CD14-positive monocyte (primary cell): ENCODE results near the gene UNKL. TPM values are rescaled to one million over a fixed set of nuclear protein-coding genes. Genes with fewer than 3 reads are reported as not detected.
A peak's percentile ranks its signal among the peaks of the same experiment; 100 is the strongest.

Experiments used
- DNase-seq, 3 donors: peaks; one replicate each; pipeline ENCODE4 v3.0.0-alpha.2; 2011 to 2022
- H2AFZ ChIP-seq: 2 replicates; pipeline ENCODE4 v1.6.0; 2012; ENCODE audit warnings: mild to moderate bottlenecking, low read depth, low read length, inconsistent platforms; ENCODE audit not compliant: insufficient read depth, poor library complexity, severe bottlenecking
- H3K27ac ChIP-seq, 2 donors: 1 replicate in 1 of 2; 2 replicates in 1 of 2; pipeline ENCODE4 v1.5.1; 2012 to 2013; ENCODE audit warnings: low read length in 2 of 2, control low read depth in 1 of 2, inconsistent platforms in 1 of 2, low read depth in 1 of 2, mild to moderate bottlenecking in 1 of 2
- H3K27me3 ChIP-seq, 2 donors: one replicate each; pipeline versions ENCODE4 v1.6.0 to v1.6.1; 2011 to 2013; ENCODE audit warnings: low read length in 2 of 2; ENCODE audit not compliant: control insufficient read depth in 2 of 2, insufficient read depth in 2 of 2
- H3K36me3 ChIP-seq, 2 donors: replicated peaks in 1 of 2; 1 replicate in 1 of 2; 2 replicates in 1 of 2; pipeline versions ENCODE4 v1.5.1 to v1.6.1; 2012 to 2013; ENCODE audit warnings: low read length in 2 of 2, control low read depth in 1 of 2, inconsistent platforms in 1 of 2, mild to moderate bottlenecking in 1 of 2; ENCODE audit not compliant: insufficient read depth in 2 of 2, control insufficient read depth in 1 of 2
- H3K4me1 ChIP-seq, 2 donors: 1 replicate in 1 of 2; 2 replicates in 1 of 2; pipeline versions ENCODE4 v1.5.1 to v1.6.1; 2012 to 2013; ENCODE audit warnings: low read length in 2 of 2, control low read depth in 1 of 2, inconsistent platforms in 1 of 2, mild to moderate bottlenecking in 1 of 2, moderate library complexity in 1 of 2; ENCODE audit not compliant: insufficient read depth in 2 of 2, control insufficient read depth in 1 of 2
- H3K4me2 ChIP-seq: replicated peaks from 2 replicates; pipeline ENCODE3; 2012; ENCODE audit warnings: low read length, moderate library complexity, mild to moderate bottlenecking; ENCODE audit not compliant: poor library complexity, severe bottlenecking; ENCODE audit errors: extremely low read depth
- H3K4me3 ChIP-seq, 3 experiments: fragments of 200-600 bp in 1 of 3; sonication (generic) in 1 of 3; replicated peaks in 1 of 3; 1 replicate in 2 of 3; 2 replicates in 1 of 3; pipeline ENCODE4 v1.5.1; 2011 to 2013; ENCODE audit warnings: low read length in 3 of 3, mild to moderate bottlenecking in 3 of 3, control low read depth in 2 of 3, low read depth in 2 of 3, inconsistent platforms in 1 of 3, moderate library complexity in 1 of 3
- H3K79me2 ChIP-seq: 2 replicates; pipeline ENCODE4 v1.6.0; 2012; ENCODE audit warnings: mild to moderate bottlenecking, control low read depth, inconsistent platforms, low read length, moderate library complexity; ENCODE audit not compliant: insufficient read depth
- H3K9ac ChIP-seq: 2 replicates; pipeline ENCODE4 v1.6.0; 2017; ENCODE audit warnings: low read length, mild to moderate bottlenecking; ENCODE audit not compliant: insufficient read depth, poor library complexity, severe bottlenecking
- H3K9me3 ChIP-seq, 2 donors: replicated peaks in 1 of 2; 1 replicate in 1 of 2; 2 replicates in 1 of 2; pipeline versions ENCODE4 v1.5.1 to v1.6.1; 2012 to 2013; ENCODE audit warnings: low read length in 2 of 2, control low read depth in 1 of 2; ENCODE audit not compliant: control insufficient read depth in 1 of 2, insufficient read depth in 1 of 2
- H4K20me1 ChIP-seq: 2 replicates; pipeline ENCODE4 v1.6.0; 2012; ENCODE audit warnings: mild to moderate bottlenecking, low read length, control low read depth, moderate library complexity; ENCODE audit not compliant: insufficient read depth
- H3K27ac Mint-ChIP-seq, 7 donors: one replicate each; pipeline ENCODE4 v1.8.0; 2020; ENCODE audit warnings: mild to moderate bottlenecking in 7 of 7, mixed read lengths in 7 of 7, moderate library complexity in 6 of 7, inconsistent platforms in 2 of 7
- H3K27me3 Mint-ChIP-seq, 3 donors: one replicate each; pipeline ENCODE4 v1.8.0; 2021 to 2022; ENCODE audit warnings: low read depth in 3 of 3, mild to moderate bottlenecking in 3 of 3, mixed read lengths in 3 of 3, moderate library complexity in 3 of 3, inconsistent platforms in 1 of 3
- H3K36me3 Mint-ChIP-seq, 2 donors: one replicate each; pipeline ENCODE4 v1.8.0; 2020; ENCODE audit warnings: mixed read lengths in 2 of 2, inconsistent platforms in 1 of 2, mild to moderate bottlenecking in 1 of 2
- H3K4me1 Mint-ChIP-seq: one replicate; pipeline ENCODE4 v1.8.0; 2020; ENCODE audit warnings: mild to moderate bottlenecking, mixed read lengths
- H3K4me3 Mint-ChIP-seq, 2 donors: one replicate each; pipeline ENCODE4 v1.8.0; 2020; ENCODE audit warnings: mild to moderate bottlenecking in 2 of 2, mixed read lengths in 2 of 2, moderate library complexity in 1 of 2
- H3K9me3 Mint-ChIP-seq, 7 donors: one replicate each; pipeline ENCODE4 v1.8.0; 2020 to 2022; ENCODE audit warnings: mixed read lengths in 7 of 7, mild to moderate bottlenecking in 6 of 7, moderate library complexity in 6 of 7, inconsistent platforms in 2 of 7
- CTCF ChIP-seq: fragments of 200-600 bp; IDR thresholded peaks from one replicate; pipeline ENCODE4 v1.8.0; 2022; ENCODE audit warnings: antibody characterized with exemption, mild to moderate bottlenecking
- WGBS: methylation state at CpG from one replicate; pipeline ENCODE4 v1.1.5; 2013; ENCODE audit warnings: missing lambda C conversion rate; ENCODE audit not compliant: insufficient coverage; 5-methylcytosine and 5-hydroxymethylcytosine counted together
- intact Hi-C, 2 donors: fragments of 100-400 bp; cut with micrococcal nuclease; formaldehyde crosslinking; loops; one replicate each; pipeline versions ENCODE4 v1.15.0 to v1.15.1; 2023
- polyA plus RNA-seq, 3 donors: library from polyadenylated mRNA; depleted of rRNA in 1 of 3; unstranded in 2 of 3; stranded (reverse) in 1 of 3; fragments of 300-500 nt in 2 of 3; fragments of >200 nt in 1 of 3; fragmentation: Illumina TruSeq in 2 of 3; gene quantifications; 1 replicate in 2 of 3; 2 replicates in 1 of 3; pipeline ENCODE4 v1.2.3, GENCODE V29; 2012 to 2021

Gene UNKL
- polyA plus RNA-seq, 3 donors, result 1.2 to 19.9 (median 2.2) TPM

- no peak overlapping the region for H3K27ac Mint-ChIP-seq
Observed at GRCh38 chr16:1430214-1430758, 15.8 kb upstream of the UNKL start.

DNA sequence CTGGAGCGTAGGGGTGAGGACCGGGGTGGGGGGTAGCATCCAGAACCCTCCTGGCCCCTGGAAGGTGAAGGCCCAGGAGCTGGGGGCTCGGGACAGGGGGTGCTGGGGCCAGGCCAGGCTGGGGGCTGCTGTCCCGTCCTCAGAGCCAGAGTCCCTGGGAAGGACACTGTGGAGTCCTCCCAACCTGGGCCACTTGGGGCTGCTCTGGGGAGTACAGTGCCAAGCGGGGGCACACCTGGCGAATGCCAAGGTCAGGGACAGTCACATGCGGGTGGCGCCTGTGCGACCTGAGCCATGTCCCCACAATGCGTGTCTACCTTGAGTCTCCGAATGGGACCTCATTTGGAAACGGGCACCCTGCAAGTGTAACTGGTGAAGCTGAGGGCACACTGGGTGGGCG is 15.1 kb upstream of the UNKL start:
- Histone ChIP-seq H3K27ac (no peak overlapping the region), H4K20me1 (no peaks in the 10 kb centered on the region), H3K4me3 (no peak overlapping the region), H3K36me3 (no peaks in the 10 kb centered on the region), H2AFZ (no peak overlapping the region), H3K79me2 (no peaks in the 10 kb centered on the region), H3K4me1 (peaks cover 5 to 21% of the 10 kb centered on the region in 2 donors), H3K4me2 (no peak overlapping the region), H3K9me3 (no peaks in the 10 kb centered on the region), H3K27me3 (peaks cover 0 to 30% of the 10 kb centered on the region in 2 donors), H3K9ac (no peak overlapping the region)
- peak overlapping the region in 2 of 7 donors; percentile 30 to 54 for H3K27ac Mint-ChIP-seq
- H3K27me3 Mint-ChIP-seq, result peaks cover 7 to 39% (median 7%) of the 10 kb centered on the region in 3 donors
- TF ChIP-seq CTCF, result no peak
- peaks cover 0 to 2% (median 0%) of the 10 kb centered on the region in 7 donors for H3K9me3 Mint-ChIP-seq
- peaks cover 3% of the 10 kb centered on the region for H3K4me1 Mint-ChIP-seq
- WGBS, result 96% methylated on average over 13 of the region's 13 CpGs
- DNase-seq, result no peak
- H3K4me3 Mint-ChIP-seq, result no peak overlapping the region
- H3K36me3 Mint-ChIP-seq, result no peaks in the 10 kb centered on the region
- intact Hi-C loops, result loop anchor here (10.0 kb wide), 2 partner anchors 275 to 355 kb away; partner anchors contain the start of genes MAPK8IP3 (in 1 of the 2), NUBP2 (in 1 of the 2) and SPSB3 (in 1 of the 2)

More at GRCh38 chr16:1430214-1430758, 15.8 kb upstream of the UNKL start:
- H3K4me1 ChIP-seq, result peaks cover 5 to 21% of the 10 kb centered on the region in 2 donors
- no peak for DNase-seq
- H3K36me3 ChIP-seq, result no peaks in the 10 kb centered on the region
- H3K4me3 ChIP-seq, result no peak overlapping the region
- Mint-ChIP-seq H3K4me3 (no peak overlapping the region), H3K27me3 (peaks cover 7 to 39% (median 7%) of the 10 kb centered on the region in 3 donors), H3K4me1 (peaks cover 3% of the 10 kb centered on the region), H3K36me3 (peaks cover 0 to under 1% of the 10 kb centered on the region in 2 donors), H3K9me3 (peaks cover 0 to 2% (median 0%) of the 10 kb centered on the region in 7 donors)
- no peak overlapping the region for H2AFZ ChIP-seq
- H3K27me3 ChIP-seq, result peaks cover 0 to 30% of the 10 kb centered on the region in 2 donors
- H3K79me2 ChIP-seq, result no peaks in the 10 kb centered on the region
- H3K9ac ChIP-seq, result no peak overlapping the region
- no peak overlapping the region for H3K4me2 ChIP-seq
- intact Hi-C loops, result no loop called here
- no peaks in the 10 kb centered on the region for H4K20me1 ChIP-seq
- TF ChIP-seq CTCF, result no peak
- 72% methylated on average over 8 of the region's 14 CpGs for WGBS
- no peak overlapping the region for H3K27ac ChIP-seq
- no peaks in the 10 kb centered on the region for H3K9me3 ChIP-seq
